ENCODE data around the gene HDAC9. TPM values are rescaled to one million over a fixed set of nuclear protein-coding genes. Genes with fewer than 3 reads are reported as not detected.
"Not testable (repeated sequence)": the region's sequence is repeated elsewhere in the genome, so short reads cannot be mapped to it uniquely, and the experiment has no call there.

HDAC9 gene
- total RNA-seq, 1 experiment from 2014 or later: 79.1 TPM

GRCh38 chr7:18916826-18917225 is 421.3 kb downstream of the HDAC9 start:
- DNase-seq (ENCODE audit: low read depth in 1 of 2, low spot score in 2 of 2): no peak
- no peak overlapping the region for H3K27ac ChIP-seq
- H3K4me1 ChIP-seq (replicated peaks): no peaks in the 10 kb centered on the region
- H3K27me3 ChIP-seq (replicated peaks): no peaks in the 10 kb centered on the region
- H3K9me3 ChIP-seq (replicated peaks): 0 out of 2 replicates have a peak, but pooled peaks cover 3% of the 10 kb centered on the region
- no peak overlapping the region for H3K4me3 ChIP-seq
- no peaks in the 10 kb centered on the region for H3K36me3 ChIP-seq

DNA sequence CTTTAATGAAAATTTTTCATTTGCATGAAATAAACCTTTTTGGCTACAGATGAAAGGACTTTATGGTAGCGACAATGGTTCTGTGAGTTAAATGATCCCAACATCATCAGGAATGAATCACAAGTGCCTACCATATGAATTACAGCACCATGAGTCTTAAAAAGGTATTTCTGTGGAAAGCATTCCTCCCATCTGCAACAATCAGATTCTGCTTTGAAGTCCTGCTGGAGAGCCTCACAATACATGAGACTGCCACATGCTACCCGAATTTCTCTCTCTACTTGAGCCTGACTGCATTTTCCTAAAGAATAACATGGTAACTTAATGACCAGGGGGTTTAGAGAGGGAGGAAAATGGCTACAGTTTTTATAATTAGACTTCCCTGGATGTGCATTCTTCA is 431.6 kb downstream of the HDAC9 start:
- Histone ChIP-seq H3K36me3 (no peaks in the 10 kb centered on the region), H3K27me3 (replicated peaks) (no peaks in the 10 kb centered on the region), H3K4me3 (no peak overlapping the region), H3K27ac (no peak overlapping the region), H3K4me1 (replicated peaks) (no peaks in the 10 kb centered on the region), H3K9me3 (replicated peaks) (no peaks in the 10 kb centered on the region)
- no peak for DNase-seq (ENCODE audit: low read depth in 1 of 2, low spot score in 2 of 2)

GRCh38 chr7:18936265-18936664 is 440.7 kb downstream of the HDAC9 start:
- no peak overlapping the region for H3K4me3 ChIP-seq
- H3K9me3 ChIP-seq (replicated peaks): no peaks in the 10 kb centered on the region
- DNase-seq (ENCODE audit: low read depth in 1 of 2, low spot score in 2 of 2): no peak
- no peaks in the 10 kb centered on the region for H3K36me3 ChIP-seq
- H3K4me1 ChIP-seq (replicated peaks): no peaks in the 10 kb centered on the region
- H3K27ac ChIP-seq: no peak overlapping the region
- H3K27me3 ChIP-seq (replicated peaks): no peaks in the 10 kb centered on the region

DNA sequence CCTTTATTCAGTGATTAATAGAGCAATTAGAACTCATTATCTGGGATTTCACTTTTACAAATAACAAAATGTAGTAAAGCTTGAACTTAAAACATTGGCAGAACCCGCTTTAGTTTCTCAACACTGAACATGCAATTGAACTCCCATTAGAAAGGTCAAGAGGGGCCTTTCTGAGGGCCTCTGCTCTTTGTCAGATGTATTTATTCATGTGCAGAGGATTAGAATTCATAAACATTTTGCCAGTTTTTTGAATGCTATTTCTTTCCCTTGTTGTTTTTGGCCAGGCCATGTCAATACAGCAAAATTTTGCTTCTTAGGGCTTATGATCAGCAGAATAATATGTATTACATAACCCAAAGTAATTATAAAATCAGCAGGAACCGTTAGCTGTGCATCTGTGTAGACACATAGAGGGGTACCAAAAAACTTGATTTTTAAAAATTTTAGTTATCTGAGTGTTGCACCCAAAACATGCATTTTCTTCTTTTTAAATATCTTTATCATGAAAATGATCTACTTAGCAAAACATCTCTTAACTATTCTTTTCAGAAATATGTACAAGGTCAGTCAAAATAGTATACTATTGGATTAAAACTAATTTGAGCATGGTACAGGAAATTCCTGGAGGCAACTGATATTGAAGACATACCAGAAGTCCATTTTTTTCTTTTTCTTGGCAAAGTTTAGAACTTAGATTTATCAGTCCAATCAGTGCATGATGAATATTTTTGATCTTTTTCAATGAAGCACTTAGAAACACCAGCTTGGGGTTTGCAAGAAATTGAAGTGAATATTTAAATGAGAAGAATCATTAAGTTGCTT is 444.4 kb downstream of the HDAC9 start:
- H3K4me1 ChIP-seq (replicated peaks): no peaks in the 10 kb centered on the region
- no peak for DNase-seq (ENCODE audit: low read depth in 1 of 2, low spot score in 2 of 2)
- no peaks in the 10 kb centered on the region for H3K9me3 ChIP-seq (replicated peaks)
- no peak overlapping the region for H3K27ac ChIP-seq
- no peaks in the 10 kb centered on the region for H3K27me3 ChIP-seq (replicated peaks)
- H3K36me3 ChIP-seq: no peaks in the 10 kb centered on the region
- H3K4me3 ChIP-seq: no peak overlapping the region

DNA sequence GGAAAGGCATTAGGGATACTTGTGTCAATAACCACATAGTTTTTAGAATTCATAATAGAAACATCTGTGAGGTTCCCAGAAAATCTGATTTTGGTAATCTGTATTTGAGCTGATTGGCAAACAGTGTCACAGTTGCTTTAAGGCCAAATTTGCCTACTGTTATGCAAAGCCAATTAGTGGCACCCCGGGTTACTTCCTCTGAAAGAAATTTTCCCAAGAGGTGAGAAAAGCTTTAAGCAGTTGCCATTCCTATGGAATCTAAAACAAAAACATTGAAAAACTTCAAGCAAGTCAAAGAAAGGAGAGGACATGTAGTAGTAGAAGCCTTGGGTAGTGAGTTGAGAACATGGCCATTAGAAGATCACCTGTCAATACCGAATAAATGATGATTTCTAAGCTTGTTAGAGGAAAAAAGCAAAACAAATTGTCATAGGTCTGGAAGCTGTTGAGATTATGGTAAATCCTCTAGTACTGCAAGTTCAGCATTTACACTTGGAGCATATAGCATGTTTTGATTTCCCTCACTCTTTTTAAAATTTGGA is 445.1 kb downstream of the HDAC9 start:
- H3K36me3 ChIP-seq: no peaks in the 10 kb centered on the region
- H3K27ac ChIP-seq: no peak overlapping the region
- no peaks in the 10 kb centered on the region for H3K9me3 ChIP-seq (replicated peaks)
- H3K4me1 ChIP-seq (replicated peaks): no peaks in the 10 kb centered on the region
- no peak overlapping the region for H3K4me3 ChIP-seq
- no peak for DNase-seq (ENCODE audit: low read depth in 1 of 2, low spot score in 2 of 2)
- H3K27me3 ChIP-seq (replicated peaks): no peaks in the 10 kb centered on the region

- no peak for DNase-seq (ENCODE audit: low read depth in 1 of 2, low spot score in 2 of 2)
- Histone ChIP-seq H3K36me3 (no peaks in the 10 kb centered on the region), H3K4me3 (no peak overlapping the region), H3K9me3 (replicated peaks) (no peaks in the 10 kb centered on the region), H3K27me3 (replicated peaks) (no peaks in the 10 kb centered on the region), H3K4me1 (replicated peaks) (no peaks in the 10 kb centered on the region), H3K27ac (no peak overlapping the region)
Measured at GRCh38 chr7:18941207-18941606, 445.7 kb downstream of the HDAC9 start.

- no peak for DNase-seq (ENCODE audit: low read depth in 1 of 2, low spot score in 2 of 2)
- Histone ChIP-seq H3K27ac (no peak overlapping the region), H3K4me3 (no peak overlapping the region), H3K36me3 (no peaks in the 10 kb centered on the region), H3K4me1 (replicated peaks) (no peaks in the 10 kb centered on the region), H3K27me3 (replicated peaks) (no peaks in the 10 kb centered on the region), H3K9me3 (replicated peaks) (no peaks in the 10 kb centered on the region)
Measured at GRCh38 chr7:18948521-18948920, 453.0 kb downstream of the HDAC9 start.

GRCh38 chr7:18952846-18953245 is 457.3 kb downstream of the HDAC9 start:
- no peaks in the 10 kb centered on the region for H3K9me3 ChIP-seq (replicated peaks)
- H3K27ac ChIP-seq: no peak overlapping the region
- no peaks in the 10 kb centered on the region for H3K36me3 ChIP-seq
- no peaks in the 10 kb centered on the region for H3K27me3 ChIP-seq (replicated peaks)
- H3K4me1 ChIP-seq (replicated peaks): peaks cover under 1% of the 10 kb centered on the region; the same call in 1 of the 2 replicates
- no peak overlapping the region for H3K4me3 ChIP-seq
- no peak for DNase-seq (ENCODE audit: low read depth in 1 of 2, low spot score in 2 of 2)

- Histone ChIP-seq H3K36me3 (no peaks in the 10 kb centered on the region), H3K9me3 (replicated peaks) (no peaks in the 10 kb centered on the region), H3K4me1 (replicated peaks) (peaks cover 28% of the 10 kb centered on the region), H3K27ac (no peak overlapping the region), H3K4me3 (no peak overlapping the region), H3K27me3 (replicated peaks) (no peaks in the 10 kb centered on the region)
- DNase-seq (ENCODE audit: low read depth in 1 of 2, low spot score in 2 of 2): peak in 1 of 2 experiments; percentile 70
Measured at GRCh38 chr7:18958627-18959026, 463.1 kb downstream of the HDAC9 start.

- Histone ChIP-seq H3K9me3 (replicated peaks) (no peaks in the 10 kb centered on the region), H3K36me3 (no peaks in the 10 kb centered on the region), H3K27me3 (replicated peaks) (no peaks in the 10 kb centered on the region), H3K4me1 (replicated peaks) (peaks cover 28% of the 10 kb centered on the region), H3K27ac (no peak overlapping the region), H3K4me3 (no peak overlapping the region)
- peak in 1 of 2 experiments; percentile 16 for DNase-seq (ENCODE audit: low read depth in 1 of 2, low spot score in 2 of 2)
Measured at GRCh38 chr7:18960725-18961124, 465.2 kb downstream of the HDAC9 start.

GRCh38 chr7:18962031-18962430 is 466.5 kb downstream of the HDAC9 start:
- no peaks in the 10 kb centered on the region for H3K27me3 ChIP-seq (replicated peaks)
- H3K27ac ChIP-seq: no peak overlapping the region
- H3K9me3 ChIP-seq (replicated peaks): no peaks in the 10 kb centered on the region
- H3K4me3 ChIP-seq: no peak overlapping the region
- H3K36me3 ChIP-seq: no peaks in the 10 kb centered on the region
- DNase-seq (ENCODE audit: low read depth in 1 of 2, low spot score in 2 of 2): no peak
- peaks cover 28% of the 10 kb centered on the region for H3K4me1 ChIP-seq (replicated peaks)

DNA sequence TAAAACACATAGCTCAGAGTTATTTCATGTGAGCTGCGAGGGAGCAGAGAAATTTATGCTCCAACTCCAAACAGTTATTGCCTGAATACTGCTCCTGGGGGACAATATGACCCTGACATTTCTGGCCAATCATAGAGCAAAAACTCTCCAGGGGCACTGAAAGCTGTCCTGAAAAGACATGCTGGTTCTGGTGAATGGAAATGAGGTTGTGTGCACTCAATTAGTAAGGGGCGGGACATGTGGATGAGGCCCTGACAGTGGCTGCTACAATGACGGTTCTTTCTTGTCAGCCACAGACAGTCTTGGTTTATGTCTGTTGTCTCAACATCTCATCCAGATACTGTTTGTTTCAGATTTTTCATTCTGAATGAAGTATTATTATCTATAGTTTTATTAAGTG is 470.1 kb downstream of the HDAC9 start:
- H3K36me3 ChIP-seq: no peaks in the 10 kb centered on the region
- peaks cover 11% of the 10 kb centered on the region for H3K4me1 ChIP-seq (replicated peaks)
- H3K27me3 ChIP-seq (replicated peaks): no peaks in the 10 kb centered on the region
- no peak overlapping the region for H3K4me3 ChIP-seq
- no peak overlapping the region for H3K27ac ChIP-seq
- no peaks in the 10 kb centered on the region for H3K9me3 ChIP-seq (replicated peaks)
- DNase-seq (ENCODE audit: low read depth in 1 of 2, low spot score in 2 of 2): no peak

- H3K4me1 ChIP-seq (replicated peaks); H3K27ac ChIP-seq; H3K9me3 ChIP-seq (replicated peaks); H3K4me3 ChIP-seq; H3K36me3 ChIP-seq; DNase-seq (ENCODE audit: low read depth in 1 of 2, low spot score in 2 of 2); H3K27me3 ChIP-seq (replicated peaks): not testable (repeated sequence)
Measured at GRCh38 chr7:18967755-18968154, 472.2 kb downstream of the HDAC9 start.

DNA sequence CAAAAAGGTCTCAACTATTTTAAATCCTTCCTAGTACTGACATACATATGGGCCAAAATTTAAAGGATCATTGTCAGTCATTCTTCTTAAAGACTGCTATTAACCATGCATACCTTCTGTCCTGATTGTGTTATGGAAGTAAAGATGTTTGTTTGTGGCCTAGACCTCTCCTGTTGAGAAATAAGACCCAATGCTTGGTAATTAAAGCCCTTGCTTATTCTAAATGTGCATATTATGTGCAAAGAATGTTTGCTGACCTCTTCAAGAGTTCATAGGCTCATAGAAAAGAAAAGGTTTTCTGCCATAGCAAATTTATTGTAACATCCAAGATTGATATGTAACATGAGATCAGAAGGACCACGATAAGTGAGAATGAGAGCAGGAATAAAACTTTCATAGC is 476.3 kb downstream of the HDAC9 start:
- no peaks in the 10 kb centered on the region for H3K9me3 ChIP-seq (replicated peaks)
- no peak overlapping the region for H3K4me3 ChIP-seq
- H3K27me3 ChIP-seq (replicated peaks): no peaks in the 10 kb centered on the region
- peaks cover 16% of the 10 kb centered on the region for H3K4me1 ChIP-seq (replicated peaks)
- H3K36me3 ChIP-seq: 0 out of 2 replicates have a peak, but pooled peaks cover 2% of the 10 kb centered on the region
- H3K27ac ChIP-seq: no peak overlapping the region
- DNase-seq (ENCODE audit: low read depth in 1 of 2, low spot score in 2 of 2): no peak
